Fibroblast of lung (primary cell): ENCODE results near the gene DDB1.

Experiments
- CTCF ChIP-seq, 2 donors: IDR thresholded peaks in 1 of 2; conservative IDR thresholded peaks in 1 of 2; 1 replicate in 1 of 2; 2 replicates in 1 of 2; pipeline ENCODE4 v1.5.1; 2011 to 2012; ENCODE audit warnings: low read length in 2 of 2, control low read depth in 1 of 2, inconsistent platforms in 1 of 2, low read depth in 1 of 2, mild to moderate bottlenecking in 1 of 2
- EZH2 ChIP-seq: IDR thresholded peaks from 2 replicates; pipeline ENCODE4 v1.5.1; 2012; ENCODE audit warnings: low read length, control low read depth, mild to moderate bottlenecking; ENCODE audit errors: missing control alignments

GRCh38 chr11:61265357-61265756 lies 67.5 kb downstream of the DDB1 start:
- TF ChIP-seq CTCF (conservative IDR thresholded peaks at IDR 0.05 in 1 of 2, IDR thresholded peaks at IDR 0.05 in 1 of 2; ENCODE audit: low read depth in 1 of 2, low read length in 2 of 2) = no peak
- TF ChIP-seq EZH2 = no peak
